CD14-positive monocyte (primary cell): ENCODE data around the gene CACNA1S. TPM values are rescaled to one million over a fixed set of nuclear protein-coding genes. Genes with fewer than 3 reads are reported as not detected.

Source experiments
- DNase-seq, 3 donors: peaks; one replicate each; pipeline ENCODE4 v3.0.0-alpha.2; 2011 to 2022
- H2AFZ ChIP-seq: 2 replicates; pipeline ENCODE4 v1.6.0; 2012; ENCODE audit warnings: mild to moderate bottlenecking, low read depth, low read length, inconsistent platforms; ENCODE audit not compliant: insufficient read depth, poor library complexity, severe bottlenecking
- H3K27ac ChIP-seq, 2 donors: 1 replicate in 1 of 2; 2 replicates in 1 of 2; pipeline ENCODE4 v1.5.1; 2012 to 2013; ENCODE audit warnings: low read length in 2 of 2, control low read depth in 1 of 2, inconsistent platforms in 1 of 2, low read depth in 1 of 2, mild to moderate bottlenecking in 1 of 2
- H3K27me3 ChIP-seq, 2 donors: one replicate each; pipeline versions ENCODE4 v1.6.0 to v1.6.1; 2011 to 2013; ENCODE audit warnings: low read length in 2 of 2; ENCODE audit not compliant: control insufficient read depth in 2 of 2, insufficient read depth in 2 of 2
- H3K36me3 ChIP-seq, 2 donors: replicated peaks in 1 of 2; 1 replicate in 1 of 2; 2 replicates in 1 of 2; pipeline versions ENCODE4 v1.5.1 to v1.6.1; 2012 to 2013; ENCODE audit warnings: low read length in 2 of 2, control low read depth in 1 of 2, inconsistent platforms in 1 of 2, mild to moderate bottlenecking in 1 of 2; ENCODE audit not compliant: insufficient read depth in 2 of 2, control insufficient read depth in 1 of 2
- H3K4me1 ChIP-seq, 2 donors: 1 replicate in 1 of 2; 2 replicates in 1 of 2; pipeline versions ENCODE4 v1.5.1 to v1.6.1; 2012 to 2013; ENCODE audit warnings: low read length in 2 of 2, control low read depth in 1 of 2, inconsistent platforms in 1 of 2, mild to moderate bottlenecking in 1 of 2, moderate library complexity in 1 of 2; ENCODE audit not compliant: insufficient read depth in 2 of 2, control insufficient read depth in 1 of 2
- H3K4me2 ChIP-seq: replicated peaks from 2 replicates; pipeline ENCODE3; 2012; ENCODE audit warnings: low read length, moderate library complexity, mild to moderate bottlenecking; ENCODE audit not compliant: poor library complexity, severe bottlenecking; ENCODE audit errors: extremely low read depth
- H3K4me3 ChIP-seq, 3 experiments: fragments of 200-600 bp in 1 of 3; sonication (generic) in 1 of 3; replicated peaks in 1 of 3; 1 replicate in 2 of 3; 2 replicates in 1 of 3; pipeline ENCODE4 v1.5.1; 2011 to 2013; ENCODE audit warnings: low read length in 3 of 3, mild to moderate bottlenecking in 3 of 3, control low read depth in 2 of 3, low read depth in 2 of 3, inconsistent platforms in 1 of 3, moderate library complexity in 1 of 3
- H3K79me2 ChIP-seq: 2 replicates; pipeline ENCODE4 v1.6.0; 2012; ENCODE audit warnings: mild to moderate bottlenecking, control low read depth, inconsistent platforms, low read length, moderate library complexity; ENCODE audit not compliant: insufficient read depth
- H3K9ac ChIP-seq: 2 replicates; pipeline ENCODE4 v1.6.0; 2017; ENCODE audit warnings: low read length, mild to moderate bottlenecking; ENCODE audit not compliant: insufficient read depth, poor library complexity, severe bottlenecking
- H3K9me3 ChIP-seq, 2 donors: replicated peaks in 1 of 2; 1 replicate in 1 of 2; 2 replicates in 1 of 2; pipeline versions ENCODE4 v1.5.1 to v1.6.1; 2012 to 2013; ENCODE audit warnings: low read length in 2 of 2, control low read depth in 1 of 2; ENCODE audit not compliant: control insufficient read depth in 1 of 2, insufficient read depth in 1 of 2
- H4K20me1 ChIP-seq: 2 replicates; pipeline ENCODE4 v1.6.0; 2012; ENCODE audit warnings: mild to moderate bottlenecking, low read length, control low read depth, moderate library complexity; ENCODE audit not compliant: insufficient read depth
- H3K27ac Mint-ChIP-seq, 7 donors: one replicate each; pipeline ENCODE4 v1.8.0; 2020; ENCODE audit warnings: mild to moderate bottlenecking in 7 of 7, mixed read lengths in 7 of 7, moderate library complexity in 6 of 7, inconsistent platforms in 2 of 7
- H3K27me3 Mint-ChIP-seq, 3 donors: one replicate each; pipeline ENCODE4 v1.8.0; 2021 to 2022; ENCODE audit warnings: low read depth in 3 of 3, mild to moderate bottlenecking in 3 of 3, mixed read lengths in 3 of 3, moderate library complexity in 3 of 3, inconsistent platforms in 1 of 3
- H3K36me3 Mint-ChIP-seq, 2 donors: one replicate each; pipeline ENCODE4 v1.8.0; 2020; ENCODE audit warnings: mixed read lengths in 2 of 2, inconsistent platforms in 1 of 2, mild to moderate bottlenecking in 1 of 2
- H3K4me1 Mint-ChIP-seq: one replicate; pipeline ENCODE4 v1.8.0; 2020; ENCODE audit warnings: mild to moderate bottlenecking, mixed read lengths
- H3K4me3 Mint-ChIP-seq, 2 donors: one replicate each; pipeline ENCODE4 v1.8.0; 2020; ENCODE audit warnings: mild to moderate bottlenecking in 2 of 2, mixed read lengths in 2 of 2, moderate library complexity in 1 of 2
- H3K9me3 Mint-ChIP-seq, 7 donors: one replicate each; pipeline ENCODE4 v1.8.0; 2020 to 2022; ENCODE audit warnings: mixed read lengths in 7 of 7, mild to moderate bottlenecking in 6 of 7, moderate library complexity in 6 of 7, inconsistent platforms in 2 of 7
- CTCF ChIP-seq: fragments of 200-600 bp; IDR thresholded peaks from one replicate; pipeline ENCODE4 v1.8.0; 2022; ENCODE audit warnings: antibody characterized with exemption, mild to moderate bottlenecking
- WGBS: methylation state at CpG from one replicate; pipeline ENCODE4 v1.1.5; 2013; ENCODE audit warnings: missing lambda C conversion rate; ENCODE audit not compliant: insufficient coverage; 5-methylcytosine and 5-hydroxymethylcytosine counted together
- intact Hi-C, 2 donors: fragments of 100-400 bp; cut with micrococcal nuclease; formaldehyde crosslinking; loops; one replicate each; pipeline versions ENCODE4 v1.15.0 to v1.15.1; 2023
- polyA plus RNA-seq, 3 donors: library from polyadenylated mRNA; depleted of rRNA in 1 of 3; unstranded in 2 of 3; stranded (reverse) in 1 of 3; fragments of 300-500 nt in 2 of 3; fragments of >200 nt in 1 of 3; fragmentation: Illumina TruSeq in 2 of 3; gene quantifications; 1 replicate in 2 of 3; 2 replicates in 1 of 3; pipeline ENCODE4 v1.2.3, GENCODE V29; 2012 to 2021

CACNA1S gene
- polyA plus RNA-seq, 3 donors: not detected

- peak; percentile 33 for TF ChIP-seq CTCF
- peaks cover 0 to 2% of the 10 kb centered on the region in 2 donors for H3K36me3 Mint-ChIP-seq
- peak overlapping the region; percentile 71 to 87 for H3K4me3 Mint-ChIP-seq
- peaks cover 89% of the 10 kb centered on the region for H3K4me1 Mint-ChIP-seq
- peaks cover 0 to 11% (median 2%) of the 10 kb centered on the region in 3 donors for H3K27me3 Mint-ChIP-seq
- no peak overlapping the region for H2AFZ ChIP-seq
- H3K79me2 ChIP-seq: peaks cover 56% of the 10 kb centered on the region
- DNase-seq: peak in 1 of 3 donors; percentile 21
- peaks cover 0 to 2% (median 0%) of the 10 kb centered on the region in 7 donors for H3K9me3 Mint-ChIP-seq
- WGBS: 100% methylated on average over 2 of the region's 11 CpGs
- H3K9ac ChIP-seq: no peak overlapping the region
- peak overlapping the region in 1 of 3 experiments; percentile 74 for H3K4me3 ChIP-seq
- intact Hi-C loops: loop anchor here in 1 of 2 donors (5.0 kb wide), 1 partner anchor 394 kb away; no protein-coding TSS in a partner anchor
- H3K9me3 ChIP-seq: no peaks in the 10 kb centered on the region
- H3K27me3 ChIP-seq: no peaks in the 10 kb centered on the region
- peaks cover 79% of the 10 kb centered on the region for H4K20me1 ChIP-seq
- H3K27ac Mint-ChIP-seq: peak overlapping the region in 6 of 7 donors; percentile 88 to 97 (median 93)
- peak overlapping the region; percentile 80 for H3K27ac ChIP-seq
- H3K4me2 ChIP-seq: peak overlapping the region; percentile 82
- no peaks in the 10 kb centered on the region for H3K36me3 ChIP-seq
- H3K4me1 ChIP-seq: peaks cover 92 to 95% of the 10 kb centered on the region in 2 donors
These were observed 91.3 kb downstream of the CACNA1S start for GRCh38 chr1:201020721-201021629.

GRCh38 chr1:201020040-201020591 lies 92.1 kb downstream of the CACNA1S start:
- TF ChIP-seq CTCF: no peak
- peak overlapping the region in 1 of 3 experiments; percentile 74 for H3K4me3 ChIP-seq
- peaks cover 56% of the 10 kb centered on the region for H3K79me2 ChIP-seq
- H3K4me3 Mint-ChIP-seq: peak overlapping the region; percentile 41 to 71
- H3K27me3 Mint-ChIP-seq: peaks cover 0 to 11% (median 2%) of the 10 kb centered on the region in 3 donors
- peak overlapping the region; percentile 32 for H3K9ac ChIP-seq
- peaks cover 88% of the 10 kb centered on the region for H3K4me1 Mint-ChIP-seq
- H3K4me1 ChIP-seq: peaks cover 92 to 95% of the 10 kb centered on the region in 2 donors
- peaks cover 0 to 2% (median 0%) of the 10 kb centered on the region in 7 donors for H3K9me3 Mint-ChIP-seq
- peak overlapping the region; percentile 90 to 97 (median 93) for H3K27ac Mint-ChIP-seq
- H3K4me2 ChIP-seq: peak overlapping the region; percentile 82
- intact Hi-C loops: loop anchor here in 1 of 2 donors (5.0 kb wide), 1 partner anchor 393 kb away; no protein-coding TSS in a partner anchor
- peak; percentile 20 to 52 (median 36) for DNase-seq
- no peaks in the 10 kb centered on the region for H3K36me3 ChIP-seq
- peak overlapping the region; percentile 80 for H3K27ac ChIP-seq
- H3K27me3 ChIP-seq: no peaks in the 10 kb centered on the region
- WGBS: 0% methylated on average over 1 of the region's 4 CpGs
- no peaks in the 10 kb centered on the region for H3K9me3 ChIP-seq
- H3K36me3 Mint-ChIP-seq: peaks cover 0 to 2% of the 10 kb centered on the region in 2 donors
- peaks cover 82% of the 10 kb centered on the region for H4K20me1 ChIP-seq
- no peak overlapping the region for H2AFZ ChIP-seq
